ENCODE results near the gene SLU7. TPM values are rescaled to one million over a fixed set of nuclear protein-coding genes. Genes with fewer than 3 reads are reported as not detected.

Gene SLU7
- polyA plus RNA-seq, 12 donors, result 33.5 to 54.1 (median 41.9) TPM; not detected in 1

DNA sequence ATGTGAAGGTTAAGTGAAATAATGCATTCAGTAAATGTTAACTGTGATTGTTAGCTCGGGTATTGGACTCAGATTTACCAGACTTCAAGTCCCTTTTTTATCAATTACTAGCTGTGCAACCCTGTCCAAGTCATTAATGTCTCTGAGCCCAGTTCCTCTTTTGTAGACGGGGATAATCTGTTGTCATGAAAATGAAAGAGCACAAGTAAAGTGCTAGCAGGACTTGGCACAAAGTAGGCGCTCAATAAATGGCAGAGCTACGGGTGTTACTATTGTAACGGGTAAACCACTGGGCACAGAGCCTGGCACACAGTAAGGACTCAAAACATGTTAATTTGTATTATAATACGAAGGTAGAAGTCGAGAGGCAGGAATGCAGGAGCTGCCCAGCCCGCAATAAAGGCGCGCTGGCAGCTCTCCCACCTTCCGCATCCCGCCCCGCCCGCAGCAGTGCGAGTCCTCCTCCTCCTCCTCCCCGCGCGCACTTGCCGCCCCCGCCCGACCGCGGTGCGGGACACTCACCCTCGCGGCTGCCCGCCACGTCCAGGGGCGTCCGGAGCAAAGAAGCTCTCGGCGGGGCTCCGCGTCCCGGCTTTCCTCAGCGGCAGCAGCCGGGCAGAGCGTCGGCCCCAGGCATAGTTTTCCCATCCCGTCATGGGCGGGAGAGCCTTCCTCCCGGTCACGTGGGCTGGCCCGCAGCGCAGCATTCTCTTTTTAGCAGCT lies 48.7 kb downstream of the SLU7 start, which contains the start of gene C1QTNF2:
C1QTNF2 (minus strand) TSS at position 637 of the 723 bp plus-strand sequence. CDS start 15,615 bp downstream, outside the sequence.
- peak; percentile 90 for DNase-seq

DNA sequence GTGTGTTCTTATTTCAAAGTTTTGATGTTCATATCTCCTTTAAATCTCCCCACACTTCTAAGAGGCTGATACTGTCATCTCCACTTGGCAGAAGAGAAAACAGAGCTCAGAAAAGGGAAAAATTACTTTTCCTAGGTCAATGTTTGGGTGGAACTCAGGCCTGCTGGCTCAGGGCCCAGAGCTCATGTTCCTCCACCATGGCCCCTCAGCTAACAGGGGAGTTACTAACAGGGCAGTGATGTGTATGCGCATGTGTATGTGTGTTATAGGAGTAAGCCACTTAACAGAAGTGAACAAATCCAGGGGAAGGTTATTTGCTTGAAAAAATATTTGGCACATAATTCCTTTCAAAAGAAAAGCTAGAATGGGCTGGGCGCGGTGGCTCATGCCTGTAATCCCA lies 51.0 kb downstream of the SLU7 start:
- no peak for DNase-seq

DNA sequence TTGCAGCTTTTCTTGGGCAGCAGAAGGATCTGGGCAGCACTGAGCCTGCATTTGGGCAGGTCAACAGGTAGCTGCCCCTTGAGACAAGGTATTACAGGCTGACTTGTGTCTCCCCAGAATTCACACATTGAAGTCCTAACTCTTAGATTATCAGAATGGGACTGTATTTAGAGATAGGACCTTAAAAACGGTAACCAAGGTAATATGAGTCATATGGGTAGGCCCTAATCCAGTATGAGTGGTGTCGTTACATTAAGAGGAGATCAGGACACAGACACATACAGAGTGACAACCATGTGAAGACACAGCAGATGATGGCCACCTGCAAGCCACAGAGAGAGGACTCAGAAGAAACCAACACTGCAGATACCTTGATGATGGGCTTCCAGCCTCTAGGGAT lies 51.6 kb downstream of the SLU7 start:
- DNase-seq, result no peak

DNA sequence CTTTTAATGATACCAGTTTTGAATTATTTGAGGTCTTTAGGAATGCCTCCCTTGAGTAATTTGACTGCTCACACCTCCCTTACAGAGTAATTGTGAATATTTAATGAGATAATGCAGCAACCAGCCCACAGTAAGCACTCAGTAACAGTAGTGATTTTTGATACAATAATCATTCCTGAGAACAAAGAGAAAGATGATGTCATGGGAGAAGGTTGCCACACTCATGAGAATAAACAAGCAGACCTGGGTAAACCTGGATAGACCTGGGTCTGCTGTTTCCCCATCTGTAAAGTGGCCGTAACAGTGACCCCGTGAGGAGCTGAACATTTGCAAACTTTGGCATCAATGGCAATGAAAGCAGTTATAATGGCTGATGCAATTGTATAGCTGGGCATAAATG lies 52.7 kb downstream of the SLU7 start:
- no peak for DNase-seq

DNA sequence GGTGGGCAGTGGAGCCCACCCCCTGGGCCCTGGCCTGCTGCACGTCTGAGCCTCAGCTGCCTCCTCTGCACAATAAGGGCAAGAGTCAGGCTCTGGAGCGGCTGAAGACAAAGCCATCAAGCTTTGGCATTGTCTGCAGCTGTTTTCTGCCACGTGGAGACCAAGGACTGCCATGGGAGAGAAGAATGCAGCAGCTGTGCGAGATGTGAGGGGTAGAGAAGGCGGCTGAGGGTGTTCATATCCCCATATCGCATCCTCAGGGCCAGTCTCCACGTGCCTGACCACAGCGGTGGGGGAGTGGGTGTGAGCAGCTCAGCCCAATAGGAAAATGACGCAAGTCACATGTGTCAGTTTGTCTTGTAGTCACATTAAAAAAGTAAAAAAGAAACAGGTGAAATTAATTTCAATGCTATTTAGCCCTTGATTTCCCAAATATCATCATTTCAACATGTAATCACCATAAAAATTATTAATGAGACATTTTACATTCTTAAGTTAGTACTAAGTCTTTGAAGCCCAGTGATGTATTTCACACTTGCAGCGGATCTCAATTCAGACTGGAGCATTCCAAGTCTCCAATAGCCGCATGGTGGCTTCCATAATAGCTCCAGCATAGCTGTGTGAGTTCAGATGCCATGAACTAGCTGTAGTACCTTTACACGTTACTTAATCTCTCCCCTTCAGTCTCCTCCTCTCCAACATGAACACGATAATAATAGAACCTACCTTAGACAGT lies 55.1 kb downstream of the SLU7 start:
- DNase-seq, result no peak

DNA sequence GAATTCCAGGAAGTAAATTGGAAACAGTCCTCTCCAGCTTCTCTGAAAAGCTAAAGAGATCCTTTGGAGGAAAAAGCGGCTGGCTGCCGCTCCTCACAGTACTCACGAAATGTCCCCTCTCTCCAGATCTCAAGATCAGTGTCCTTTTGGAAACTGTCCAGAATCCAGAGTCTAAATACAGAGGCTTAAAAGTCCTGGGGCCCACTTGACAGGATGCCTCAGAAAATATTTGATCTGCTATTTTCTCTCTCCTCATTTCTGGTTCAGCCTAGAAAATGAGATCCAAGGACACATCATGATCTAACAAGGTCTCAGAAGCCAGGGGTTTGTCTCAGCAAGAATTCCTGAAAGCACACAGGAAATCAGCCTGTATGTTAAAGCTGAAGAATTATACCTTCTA lies 55.7 kb downstream of the SLU7 start:
- DNase-seq, result peak; percentile 83

DNA sequence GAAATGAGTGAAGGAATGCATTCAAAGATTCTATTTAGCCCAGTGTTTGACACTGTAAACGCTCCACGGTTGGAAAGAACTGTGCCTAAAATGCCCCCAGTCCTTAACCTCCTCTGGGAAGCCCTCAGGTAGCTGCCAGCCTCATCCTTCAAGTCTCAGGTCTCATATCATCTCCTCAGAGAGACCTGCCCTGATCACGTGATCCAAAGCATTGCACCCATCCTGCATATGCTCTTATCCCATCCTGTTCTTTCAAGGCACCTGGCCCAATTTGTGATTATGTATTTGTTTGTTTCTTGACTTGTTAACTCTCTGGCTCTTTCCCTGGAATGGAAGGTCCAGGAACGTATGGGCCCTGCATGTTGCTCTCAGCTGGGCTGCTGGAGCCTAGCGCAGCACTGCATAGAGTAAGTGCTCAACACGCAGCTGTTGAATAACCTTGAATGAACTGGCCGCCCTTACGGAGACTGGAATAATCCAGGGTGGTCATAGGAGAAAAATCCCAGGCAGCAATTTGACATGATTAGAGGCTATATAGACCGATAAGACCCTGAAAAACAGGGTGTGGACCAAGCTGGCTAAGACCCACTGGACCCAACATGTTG lies 57.2 kb downstream of the SLU7 start:
- DNase-seq, result no peak

DNA sequence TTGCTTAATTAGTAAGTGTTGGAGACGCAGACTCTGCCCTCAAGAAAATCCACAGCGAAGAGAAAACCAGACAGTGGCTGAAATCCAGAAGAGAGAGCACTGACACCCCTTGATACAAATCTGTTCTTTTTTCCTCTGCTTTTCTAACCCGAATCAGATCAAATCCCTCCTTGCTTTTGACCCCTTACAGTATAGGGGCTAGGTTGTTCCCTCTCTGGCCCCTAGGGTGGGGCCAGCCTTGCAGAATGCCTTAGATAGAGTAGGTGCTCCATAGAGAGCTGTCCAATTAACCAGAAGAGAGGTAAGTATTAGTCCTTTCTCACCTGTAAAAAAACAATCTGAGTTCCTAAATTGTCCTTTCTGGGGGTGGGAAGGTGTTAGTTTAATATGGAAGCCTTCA lies 58.6 kb downstream of the SLU7 start:
- no peak for DNase-seq

DNA sequence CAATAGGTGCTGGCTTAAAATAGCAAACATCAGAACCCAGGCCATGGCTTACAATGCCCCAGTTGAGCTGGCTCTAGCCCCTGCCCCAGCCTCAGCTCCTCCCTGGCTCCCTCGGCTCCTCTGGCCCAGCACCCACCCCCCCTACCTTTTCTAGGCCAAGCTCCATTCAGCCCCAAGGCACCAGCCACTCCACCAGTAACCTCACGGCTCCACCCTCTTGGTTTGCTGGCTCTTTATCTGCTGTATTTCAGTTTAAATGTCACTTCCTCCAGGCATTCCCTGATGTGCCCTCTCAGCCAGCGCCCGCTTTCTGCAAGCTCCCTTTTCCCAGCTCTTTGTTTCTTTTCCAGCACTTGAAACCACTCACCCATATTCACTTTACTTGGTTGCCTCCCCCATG lies 59.1 kb downstream of the SLU7 start:
- DNase-seq, result no peak

DNA sequence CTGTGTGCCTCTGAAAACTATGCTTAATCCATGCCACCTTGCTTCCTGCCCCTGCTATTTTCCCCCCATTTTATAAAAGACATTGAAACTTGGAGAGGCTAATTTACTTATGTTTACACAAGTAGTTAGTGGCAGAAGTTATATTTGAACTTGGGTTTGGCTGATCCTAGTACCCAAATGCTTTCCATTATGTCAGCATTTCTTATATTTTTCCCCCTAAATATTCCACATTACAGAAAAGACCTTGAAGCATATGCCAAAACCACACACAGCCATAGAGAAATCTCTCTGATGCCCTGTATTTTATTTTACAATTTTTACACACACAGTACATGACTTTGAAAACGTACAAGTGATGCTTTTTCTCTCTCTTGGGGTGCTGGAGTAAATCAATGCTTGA lies 59.6 kb downstream of the SLU7 start:
- no peak for DNase-seq

DNA sequence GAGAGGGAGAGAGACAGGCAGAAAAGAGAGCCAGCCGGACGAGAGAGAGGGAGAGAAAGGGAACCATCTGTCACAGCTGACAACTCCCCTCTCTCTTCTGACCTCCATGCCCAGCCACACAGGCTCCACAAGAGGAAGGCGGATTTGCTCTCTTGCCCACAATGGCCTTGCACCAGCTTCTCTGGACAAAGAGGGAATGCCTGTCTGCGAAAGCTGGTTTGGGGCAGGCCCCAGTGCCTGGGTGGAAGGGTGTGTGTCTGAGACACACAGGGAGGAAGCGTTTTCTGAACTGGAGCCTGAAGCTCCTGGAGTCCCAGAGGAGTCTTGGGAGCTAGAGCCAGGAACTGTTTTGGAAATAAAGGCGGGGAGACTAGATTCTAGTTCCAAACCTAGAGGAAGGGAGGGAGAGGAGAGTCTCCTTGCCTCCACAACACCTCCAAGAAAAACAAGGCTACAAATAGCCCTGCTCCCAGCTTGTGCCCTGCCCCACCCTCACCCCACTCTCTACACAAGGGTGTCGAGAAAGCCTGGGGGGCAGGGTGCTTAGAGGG lies 60.9 kb downstream of the SLU7 start:
- DNase-seq, result peak; percentile 93

DNA sequence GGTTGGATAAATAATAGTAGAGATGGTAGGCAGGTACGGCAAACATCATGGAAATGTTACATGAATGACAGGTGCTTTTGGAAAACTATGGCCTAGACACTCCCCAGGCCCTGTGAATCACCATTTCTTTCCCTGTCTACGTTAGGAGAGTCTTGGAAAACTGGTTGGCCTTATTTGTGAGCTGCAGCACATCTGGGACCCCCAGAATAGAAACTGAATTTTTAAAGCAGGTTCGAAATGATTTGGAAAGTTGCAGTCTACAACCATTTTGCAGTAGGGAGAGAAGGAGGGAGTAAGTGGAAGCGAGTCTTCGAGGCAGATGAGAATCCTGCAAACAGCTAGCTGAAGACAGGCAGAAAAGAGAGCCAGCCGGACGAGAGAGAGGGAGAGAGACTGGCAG lies 61.5 kb downstream of the SLU7 start:
- no peak for DNase-seq

DNA sequence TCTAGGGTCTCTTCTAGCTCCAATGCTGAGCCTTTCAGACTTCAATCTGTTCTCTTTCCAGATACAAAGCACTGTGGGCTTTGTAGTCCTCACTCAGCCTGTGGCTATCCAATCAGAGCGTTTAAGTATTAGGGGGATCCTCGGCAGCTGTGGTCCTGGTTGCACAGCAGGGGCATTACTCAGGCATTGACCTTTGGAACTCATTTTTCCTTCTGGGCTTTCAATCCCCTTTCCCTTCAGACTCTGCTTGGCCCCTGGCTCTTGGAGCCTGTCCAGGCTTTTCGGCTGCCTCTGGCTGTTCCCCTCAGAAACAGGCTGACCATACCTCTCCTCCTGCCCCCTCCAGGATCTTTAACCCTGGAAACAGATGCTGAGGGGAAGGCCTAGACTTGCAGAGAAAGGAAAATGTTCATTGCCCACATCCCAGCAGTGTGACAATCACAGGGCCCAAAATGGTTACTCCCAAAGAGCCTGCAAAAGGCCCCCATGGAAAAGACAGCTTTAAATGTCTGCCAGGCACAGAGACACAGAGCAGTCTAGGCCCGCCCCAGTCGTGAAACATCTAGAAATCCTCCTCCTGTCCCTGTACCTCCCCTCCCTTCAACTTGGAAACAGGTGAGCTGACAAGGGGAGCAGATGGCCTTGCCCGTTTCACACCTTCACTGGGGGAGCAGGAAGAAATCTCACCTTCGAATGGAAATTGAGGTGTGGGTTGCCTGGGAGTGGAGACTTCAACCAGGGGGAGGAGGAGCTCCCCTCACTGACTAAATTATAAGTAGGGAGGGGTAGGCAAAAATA lies 62.1 kb downstream of the SLU7 start:
- no peak for DNase-seq

DNA sequence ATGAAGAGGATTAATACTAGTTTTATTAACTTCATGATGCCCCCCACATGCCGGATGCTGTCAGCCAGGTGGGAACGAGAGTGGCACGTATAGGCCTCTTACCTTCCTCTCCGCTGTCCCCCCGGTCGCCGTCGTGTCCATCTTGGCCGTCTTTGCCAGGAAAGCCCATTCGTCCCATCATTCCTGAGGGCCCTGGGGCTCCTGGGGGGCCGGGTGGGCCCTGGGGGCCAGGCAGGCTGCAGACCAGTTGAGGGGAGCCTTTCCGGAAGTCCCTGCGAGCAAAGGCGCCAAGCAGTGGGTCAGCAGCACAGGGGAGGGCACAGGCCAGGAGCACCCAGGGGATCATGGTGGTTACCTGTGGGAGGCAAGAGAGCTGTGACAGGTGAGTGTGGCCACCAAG lies 64.2 kb downstream of the SLU7 start:
- DNase-seq, result no peak

DNA sequence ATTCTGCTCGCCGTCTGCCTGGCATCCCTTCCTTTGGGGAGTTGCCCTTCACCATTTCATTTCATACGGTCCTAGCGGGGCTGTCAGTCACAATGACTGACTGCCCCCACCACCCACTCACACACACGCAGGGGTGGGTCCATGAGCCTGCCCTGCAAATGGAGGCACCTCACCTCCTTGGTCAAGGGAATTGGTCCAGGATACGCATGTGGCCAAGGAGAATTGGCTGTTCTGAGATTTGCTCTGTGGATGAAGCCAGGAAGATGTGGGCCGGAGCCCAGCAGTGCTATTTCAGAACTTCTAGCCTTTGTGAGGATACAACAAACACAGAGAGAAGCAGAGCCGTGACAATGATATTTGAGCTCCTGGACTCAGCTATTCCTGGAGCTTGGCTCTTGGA lies 65.5 kb downstream of the SLU7 start:
- no peak for DNase-seq

DNA sequence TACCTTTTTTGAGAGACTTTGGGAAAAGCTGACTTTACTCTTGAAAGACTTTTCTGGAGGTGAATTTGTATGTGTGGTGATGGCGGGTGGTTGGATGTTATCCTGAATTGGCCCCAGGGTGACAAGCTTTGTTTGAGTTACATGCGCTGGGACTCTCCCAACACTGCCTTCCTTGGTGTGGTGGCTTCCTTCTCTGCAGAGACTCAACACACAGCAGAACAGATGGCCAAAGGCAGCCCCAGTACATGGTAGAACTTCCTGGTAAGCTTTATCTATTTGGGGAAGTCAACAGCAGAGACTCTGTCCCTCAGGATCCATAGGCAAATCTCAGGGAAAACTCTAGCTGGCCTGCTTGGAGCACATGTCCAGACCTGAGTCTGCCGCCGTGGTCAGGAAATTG lies 66.6 kb downstream of the SLU7 start:
- no peak for DNase-seq

Other genes with a start within 250 kb of the SLU7 start
- under 1 TPM in 2 of 12 donors, not detected in 10; 0.18 to 0.30 TPM for gene FABP6, start 189.6 kb downstream of the SLU7 start, polyA plus RNA-seq (ENCODE audit: insufficient read length in 12 of 12)
- 10 to 100 TPM in 1 of 12 donors, 1 to 10 TPM in 10, not detected in 1; 4.3 to 10.4 (median 5.9) TPM for gene CCNJL, start 106.5 kb downstream of the SLU7 start, polyA plus RNA-seq (ENCODE audit: insufficient read length in 12 of 12)
- 10 to 100 TPM in 10 of 12 donors, 1 to 10 TPM in 1, not detected in 1; 8.7 to 34.0 (median 22.4) TPM for gene C1QTNF2, start 48.5 kb downstream of the SLU7 start, polyA plus RNA-seq (ENCODE audit: insufficient read length in 12 of 12)
- 10 to 100 TPM in 8 of 12 donors, 1 to 10 TPM in 3, not detected in 1; 6.1 to 16.3 (median 10.8) TPM for gene FAM200C, start 19.0 kb downstream of the SLU7 start, polyA plus RNA-seq (ENCODE audit: insufficient read length in 12 of 12)
- gene PTTG1, start 2.8 kb upstream of the SLU7 start, polyA plus RNA-seq (ENCODE audit: insufficient read length in 12 of 12), result 10 to 100 TPM in 11 of 12 donors, not detected in 1; 17.0 to 55.8 (median 37.8) TPM